Endometrium (tissue), 2 donors: ENCODE results near the gene ESM1.
"Not testable (repeated sequence)": the region's sequence is repeated elsewhere in the genome, so short reads cannot be mapped to it uniquely, and the experiment has no call there.

ENCODE experiments used
- FAIRE-seq: peaks from 2 replicates; lab custom pipeline; 2012; peaks lifted over from hg19 to GRCh38; lab: Jason Lieb, UNC
- donor health status: control.
- donor health status: control.

Gene ESM1

DNA sequence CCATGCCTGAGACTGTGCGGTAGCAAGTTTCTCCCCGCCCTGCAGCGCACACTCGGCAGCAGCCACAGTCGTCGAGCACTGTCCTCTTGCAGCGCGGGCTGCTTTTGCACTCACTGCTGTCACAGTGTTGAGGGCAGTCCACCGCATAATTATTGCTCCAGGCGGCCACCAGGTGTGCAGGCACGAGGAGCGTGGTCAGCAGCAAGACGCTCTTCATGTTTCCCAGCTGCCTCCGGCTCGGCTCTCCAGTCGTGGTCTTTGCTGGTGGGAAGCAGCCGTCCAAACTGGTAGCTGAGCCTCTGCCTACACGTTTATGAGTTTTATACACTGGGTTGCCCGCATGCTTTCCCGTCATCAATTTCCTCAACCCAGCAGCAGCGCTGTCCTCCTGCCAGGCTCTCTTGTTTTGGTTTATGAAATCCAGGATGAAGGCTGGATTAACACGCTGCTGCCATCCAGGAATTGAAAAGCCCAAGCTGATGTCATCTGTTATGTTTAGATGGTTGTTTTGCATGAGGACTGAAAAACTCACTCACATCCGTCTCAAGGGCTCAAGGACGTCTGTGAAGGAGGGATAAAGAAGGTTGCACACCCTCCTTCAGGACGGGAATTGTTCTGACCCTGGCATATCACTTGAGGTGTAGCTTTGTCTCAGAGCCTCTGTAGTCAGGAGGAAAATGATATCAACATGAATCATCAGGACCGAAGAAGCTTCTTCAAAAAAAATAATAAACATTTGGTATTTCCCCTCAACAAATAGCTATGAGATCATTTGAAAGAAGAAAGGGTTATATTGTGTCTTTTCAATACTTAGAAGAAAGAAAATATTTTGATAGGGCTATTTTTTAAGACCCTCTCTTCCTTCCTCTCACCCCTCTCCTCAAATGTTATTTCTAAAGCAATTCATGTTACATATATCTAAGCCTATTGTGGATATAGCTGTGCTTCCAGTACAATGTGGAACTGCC is at the start of gene ESM1:
TSS of gene ESM1 (minus strand) at position 293 of the 968 bp plus-strand sequence. CDS start at position 217, 76 bp downstream.
- no peak for FAIRE-seq

- FAIRE-seq = no peak
These were observed 48.2 kb upstream of the ESM1 start for GRCh38 chr5:55033568-55033967.

- FAIRE-seq = no peak
These were observed 46.1 kb upstream of the ESM1 start for GRCh38 chr5:55031492-55031891.

- no peak for FAIRE-seq
These were observed 45.4 kb upstream of the ESM1 start for GRCh38 chr5:55030676-55031369.

GRCh38 chr5:55030220-55030619 is 44.8 kb upstream of the ESM1 start:
- FAIRE-seq = no peak

- no peak for FAIRE-seq
These were observed 42.2 kb upstream of the ESM1 start for GRCh38 chr5:55027595-55027994.

- FAIRE-seq = no peak
These were observed 37.1 kb upstream of the ESM1 start for GRCh38 chr5:55022450-55022849.

GRCh38 chr5:55021821-55022220 is 36.4 kb upstream of the ESM1 start:
- FAIRE-seq = no peak

DNA sequence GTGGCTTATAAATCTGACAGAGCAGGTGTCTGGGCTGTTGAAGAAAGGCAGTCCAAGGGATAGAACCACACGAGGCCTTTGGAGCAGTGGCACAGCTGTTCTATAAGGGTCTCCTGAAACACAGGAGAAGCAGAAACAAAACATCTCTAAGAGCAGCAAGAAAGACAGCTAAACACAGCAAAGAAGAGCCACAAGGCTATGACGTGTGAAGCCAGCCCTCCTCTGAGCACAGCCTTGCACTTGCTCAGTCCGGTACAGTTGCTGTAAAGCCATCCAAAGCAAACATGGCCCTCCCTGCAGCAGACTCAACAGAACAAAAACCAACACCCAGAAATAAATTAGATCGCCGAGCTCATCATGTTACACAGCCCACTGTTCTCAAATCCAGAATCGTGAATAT is 36.0 kb upstream of the ESM1 start:
- FAIRE-seq = no peak

GRCh38 chr5:55010149-55010548 is 24.8 kb upstream of the ESM1 start:
- FAIRE-seq = not testable (repeated sequence)

GRCh38 chr5:55004729-55005128 is 19.3 kb upstream of the ESM1 start:
- no peak for FAIRE-seq

- no peak for FAIRE-seq
These were observed 18.2 kb upstream of the ESM1 start for GRCh38 chr5:55003432-55004065.

- FAIRE-seq = not testable (repeated sequence)
These were observed 16.8 kb upstream of the ESM1 start for GRCh38 chr5:55002166-55002565.

- FAIRE-seq = no peak
These were observed 11.7 kb upstream of the ESM1 start for GRCh38 chr5:54997081-54997480.

DNA sequence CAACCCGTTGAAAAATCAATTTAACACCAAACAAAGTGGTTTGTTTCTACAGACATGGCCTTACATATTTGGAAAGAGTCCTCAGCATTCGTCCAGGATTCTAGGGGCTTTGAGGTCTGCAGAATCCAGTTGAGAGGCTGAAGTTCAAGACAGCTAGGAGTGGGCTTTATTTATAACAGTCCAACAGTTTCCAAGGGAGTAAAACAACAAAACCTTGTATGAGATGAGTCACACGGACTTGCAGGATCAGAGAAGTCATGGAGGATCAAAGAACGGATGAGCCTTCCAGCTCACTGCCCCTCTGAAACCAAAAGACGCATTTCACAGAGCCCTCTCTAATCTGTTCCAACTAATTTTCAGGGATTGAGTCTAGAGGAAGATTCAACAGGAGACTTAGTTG is 11.1 kb upstream of the ESM1 start:
- FAIRE-seq = no peak

DNA sequence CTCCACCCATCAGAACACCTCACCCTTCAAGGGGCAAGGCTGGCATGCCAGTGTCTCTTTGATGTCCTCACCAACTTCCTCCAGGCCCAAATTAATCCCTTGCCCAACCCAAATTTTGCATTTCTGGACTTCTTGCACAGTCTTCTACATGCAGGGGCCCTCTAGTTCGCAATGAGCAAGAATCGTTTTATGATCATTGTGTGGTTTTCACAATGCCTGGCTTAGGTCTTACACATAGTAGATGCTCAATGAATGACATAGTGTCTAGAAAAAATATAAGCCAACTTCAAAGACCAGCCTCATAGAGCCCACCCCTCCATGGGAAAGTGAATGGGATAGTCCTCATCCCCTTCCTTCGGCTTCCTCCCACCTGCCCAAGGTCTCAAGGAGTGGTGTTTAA is 9.8 kb upstream of the ESM1 start:
- no peak for FAIRE-seq

DNA sequence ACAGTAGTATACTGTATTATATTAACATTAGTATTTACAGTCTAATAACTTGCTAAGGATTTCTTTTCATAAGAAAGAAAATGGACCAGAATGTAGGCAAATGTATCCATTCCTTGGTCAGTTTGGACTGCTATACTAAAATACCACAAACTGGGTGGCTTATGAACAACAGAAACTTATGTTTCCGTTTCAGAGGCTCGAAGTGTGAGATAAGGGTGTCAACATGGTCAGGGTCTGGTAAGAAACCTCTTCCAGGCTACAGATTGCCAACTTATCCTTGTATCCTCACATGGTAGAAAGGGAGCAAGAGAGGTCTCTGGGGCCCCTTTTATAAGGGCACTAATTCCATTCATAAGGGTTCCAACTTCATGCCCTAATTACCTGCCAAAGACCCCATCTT is 9.2 kb upstream of the ESM1 start:
- FAIRE-seq = no peak

GRCh38 chr5:54993318-54993717 is 7.9 kb upstream of the ESM1 start:
- FAIRE-seq = no peak

DNA sequence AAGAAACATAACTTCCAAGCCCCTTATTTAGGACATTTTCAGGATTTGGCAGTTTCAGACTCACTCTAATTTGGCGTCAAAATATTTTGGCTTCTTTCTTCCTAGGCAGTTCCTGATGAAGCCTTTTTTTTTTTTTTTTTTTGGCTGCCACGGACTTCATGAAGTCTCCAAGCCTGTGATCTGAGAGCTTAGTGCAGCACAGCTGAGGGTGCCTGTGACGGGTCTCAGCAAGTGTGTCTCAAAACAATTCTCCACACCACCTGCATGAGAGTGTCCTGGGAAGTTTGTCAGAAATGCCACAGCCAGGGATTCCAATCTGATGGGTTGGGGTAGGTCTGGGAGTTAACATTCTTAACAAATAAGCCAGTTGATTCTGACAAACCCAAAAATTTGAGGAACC is 6.0 kb upstream of the ESM1 start:
- no peak for FAIRE-seq

DNA sequence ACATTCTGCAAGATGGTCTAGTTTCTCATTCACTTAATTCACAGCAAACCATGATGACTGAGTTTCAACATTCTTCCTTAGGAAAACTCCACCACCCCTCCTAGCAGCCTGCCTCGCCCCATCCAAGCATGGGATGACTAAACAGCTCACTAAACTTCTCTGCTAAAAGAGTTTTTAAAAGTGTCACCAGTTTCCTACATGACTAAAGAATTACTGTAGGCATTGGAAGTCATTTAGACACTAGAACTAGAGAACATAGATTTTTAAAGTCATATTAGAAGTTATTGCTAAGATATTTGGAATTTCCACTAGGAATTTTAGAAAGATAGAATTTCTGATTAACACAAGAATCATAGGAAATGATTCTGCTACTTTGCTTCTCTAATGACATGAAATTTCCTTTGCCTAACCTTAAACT is 5.5 kb upstream of the ESM1 start:
- FAIRE-seq = no peak

- FAIRE-seq = no peak
These were observed 3.4 kb upstream of the ESM1 start for GRCh38 chr5:54988817-54989216.

GRCh38 chr5:54988218-54988617 is 2.8 kb upstream of the ESM1 start:
- no peak for FAIRE-seq

DNA sequence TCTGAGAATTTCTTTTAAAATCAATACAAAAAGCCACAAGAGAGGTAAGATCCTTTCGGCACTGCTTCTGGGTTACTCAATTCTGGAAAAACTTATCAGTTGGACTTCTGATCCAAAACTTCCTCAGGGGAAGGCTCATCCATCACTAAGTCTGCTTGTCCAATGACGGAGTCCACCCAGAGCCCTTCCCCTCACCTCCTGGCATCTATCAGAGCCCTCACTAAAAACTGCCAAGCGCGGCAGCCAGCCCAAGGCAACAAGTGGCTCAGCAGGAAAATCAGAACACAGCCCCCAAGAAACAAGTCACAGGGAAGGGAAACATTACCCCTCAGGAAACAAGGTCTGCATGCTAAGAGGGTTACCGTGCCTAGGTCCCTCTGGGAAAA is 869 bp upstream of the ESM1 start:
- FAIRE-seq = no peak
